ENCODE results near the gene ASPSCR1.
"Not testable (repeated sequence)": the region's sequence is repeated elsewhere in the genome, so short reads cannot be mapped to it uniquely, and the experiment has no call there.

The ASPSCR1 gene

GRCh38 chr17:82035488-82035887 is 58.1 kb downstream of the ASPSCR1 start:
- TF ChIP-seq GATA1 (IDR thresholded peaks at IDR 0.05; ENCODE audit: low read depth, low read length), result no peak
- TF ChIP-seq POLR2A (IDR thresholded peaks at IDR 0.05; ENCODE audit: low read length), result no peak
- no peak for DNase-seq

GRCh38 chr17:82035956-82036633 is 58.7 kb downstream of the ASPSCR1 start:
- TF ChIP-seq GATA1 (IDR thresholded peaks at IDR 0.05; ENCODE audit: low read depth, low read length), result no peak
- no peak for DNase-seq

DNA sequence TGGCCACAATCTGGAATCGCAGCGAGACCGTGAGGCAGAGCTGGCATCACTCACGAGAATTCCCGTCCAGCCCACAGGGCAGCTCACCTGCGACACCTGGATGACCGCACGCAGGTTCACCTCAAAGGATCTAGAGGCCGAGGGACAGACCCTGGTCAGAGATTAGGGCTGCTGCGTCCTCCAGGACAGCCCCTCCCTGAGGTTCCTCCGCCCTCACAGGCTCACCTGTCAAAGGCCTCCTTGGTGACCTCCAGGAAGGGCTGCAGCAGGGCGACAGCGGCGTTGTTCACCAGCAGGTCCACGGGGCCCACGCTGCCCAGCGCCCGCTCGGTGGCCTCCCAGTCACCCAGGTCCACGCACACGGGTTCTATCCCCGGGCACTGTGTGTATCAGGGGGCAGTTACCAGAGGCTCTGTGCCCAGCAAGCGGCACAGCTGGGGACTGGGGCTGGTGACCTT is 59.2 kb downstream of the ASPSCR1 start:
- DNase-seq, result peak in 1 of 2 experiments; percentile 50
- no peak for TF ChIP-seq GATA1 (IDR thresholded peaks at IDR 0.05; ENCODE audit: low read depth, low read length)
- no peak for TF ChIP-seq POLR2A (IDR thresholded peaks at IDR 0.05; ENCODE audit: low read length)

GRCh38 chr17:82037092-82037888 is 59.9 kb downstream of the ASPSCR1 start, which contains the start of gene DCXR:
Gene DCXR (minus strand): TSS chr17:82037697. CDS start chr17:82037682, 15 bp downstream.
- TF ChIP-seq GATA1 (IDR thresholded peaks at IDR 0.05; ENCODE audit: low read depth, low read length) (no peak), POLR2A (IDR thresholded peaks at IDR 0.05; ENCODE audit: low read length) (peak; percentile 90)
- peak; percentile 97 to 98 for DNase-seq

GRCh38 chr17:82037889-82038195 is 60.4 kb downstream of the ASPSCR1 start:
- DNase-seq, result no peak

DNA sequence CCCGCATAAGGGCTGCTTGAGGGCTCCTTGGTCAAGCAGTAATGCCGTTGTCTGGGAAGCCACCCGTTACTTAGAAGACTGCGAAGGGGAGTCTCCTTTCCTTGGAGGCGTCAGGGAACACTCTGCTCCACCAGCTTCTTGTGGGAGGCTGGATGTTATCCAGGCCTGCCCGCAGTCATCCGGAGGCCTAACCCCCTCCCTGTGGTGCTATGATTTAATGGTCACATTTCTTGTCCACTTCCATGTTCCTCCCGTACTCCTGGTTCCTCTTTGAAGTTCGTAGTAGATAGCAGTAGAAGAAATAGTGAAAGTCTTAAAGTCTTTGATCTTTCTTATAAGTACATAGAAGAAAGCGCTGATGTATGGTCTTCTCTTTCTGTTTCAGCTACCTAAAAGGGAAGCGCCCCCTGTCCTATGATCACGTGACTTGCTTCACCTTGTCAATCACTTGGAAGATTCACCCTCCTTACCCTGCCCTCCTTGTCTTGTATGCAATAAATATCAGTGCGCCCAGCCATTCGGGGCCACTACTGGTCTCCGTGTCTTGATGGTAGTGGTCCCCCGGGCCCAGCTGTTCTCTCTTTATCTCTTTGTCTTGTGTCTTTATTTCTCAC is 61.5 kb downstream of the ASPSCR1 start:
- DNase-seq, result not testable (repeated sequence)

More at GRCh38 chr17:82037889-82038195, 60.4 kb downstream of the ASPSCR1 start:
- TF ChIP-seq GATA1 (IDR thresholded peaks at IDR 0.05; ENCODE audit: low read depth, low read length) (no peak), POLR2A (IDR thresholded peaks at IDR 0.05; ENCODE audit: low read length) (no peak)

DNA sequence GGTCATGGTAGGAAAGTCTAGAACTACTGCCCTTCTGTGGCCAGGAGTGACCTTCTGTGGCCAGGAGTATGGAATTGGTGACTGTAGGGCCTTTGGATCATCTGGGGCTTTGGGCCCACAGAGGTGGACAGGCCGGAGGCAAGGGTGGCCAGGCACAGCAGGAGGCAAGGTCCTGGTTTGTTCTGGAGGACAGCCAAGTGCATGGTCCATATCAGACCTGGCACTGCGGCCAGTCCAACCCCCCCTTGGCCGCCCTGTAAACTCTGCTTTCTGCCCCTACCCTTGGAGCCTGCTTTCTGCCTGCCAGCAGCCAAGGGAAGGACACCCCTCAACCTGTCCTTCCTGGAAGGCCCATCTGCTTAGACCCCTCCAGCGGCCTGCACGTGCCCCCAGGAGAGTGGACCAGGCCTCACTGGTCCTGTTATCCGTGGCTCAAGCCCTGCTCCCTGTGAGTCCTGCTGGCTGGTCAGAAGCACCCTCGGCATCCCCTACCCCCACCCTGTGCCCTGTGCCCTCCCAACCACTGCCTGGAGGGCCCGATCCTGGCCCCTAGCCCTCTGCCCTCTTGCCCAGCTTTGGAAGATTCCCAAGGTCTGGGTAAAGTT is 62.4 kb downstream of the ASPSCR1 start:
- no peak for TF ChIP-seq GATA1 (IDR thresholded peaks at IDR 0.05; ENCODE audit: low read depth, low read length)
- TF ChIP-seq POLR2A (IDR thresholded peaks at IDR 0.05; ENCODE audit: low read length), result no peak
- no peak for DNase-seq

- TF ChIP-seq GATA1 (IDR thresholded peaks at IDR 0.05; ENCODE audit: low read depth, low read length) (no peak), POLR2A (IDR thresholded peaks at IDR 0.05; ENCODE audit: low read length) (no peak)
- no peak for DNase-seq
Measured at GRCh38 chr17:82041144-82041814, 63.9 kb downstream of the ASPSCR1 start.

GRCh38 chr17:82042649-82043048 is 65.2 kb downstream of the ASPSCR1 start:
- no peak for DNase-seq
- TF ChIP-seq POLR2A (IDR thresholded peaks at IDR 0.05; ENCODE audit: low read length) (no peak), GATA1 (IDR thresholded peaks at IDR 0.05; ENCODE audit: low read depth, low read length) (no peak)

- no peak for DNase-seq
- TF ChIP-seq GATA1 (IDR thresholded peaks at IDR 0.05; ENCODE audit: low read depth, low read length) (no peak), POLR2A (IDR thresholded peaks at IDR 0.05; ENCODE audit: low read length) (no peak)
Measured at GRCh38 chr17:82043507-82043906, 66.1 kb downstream of the ASPSCR1 start.

DNA sequence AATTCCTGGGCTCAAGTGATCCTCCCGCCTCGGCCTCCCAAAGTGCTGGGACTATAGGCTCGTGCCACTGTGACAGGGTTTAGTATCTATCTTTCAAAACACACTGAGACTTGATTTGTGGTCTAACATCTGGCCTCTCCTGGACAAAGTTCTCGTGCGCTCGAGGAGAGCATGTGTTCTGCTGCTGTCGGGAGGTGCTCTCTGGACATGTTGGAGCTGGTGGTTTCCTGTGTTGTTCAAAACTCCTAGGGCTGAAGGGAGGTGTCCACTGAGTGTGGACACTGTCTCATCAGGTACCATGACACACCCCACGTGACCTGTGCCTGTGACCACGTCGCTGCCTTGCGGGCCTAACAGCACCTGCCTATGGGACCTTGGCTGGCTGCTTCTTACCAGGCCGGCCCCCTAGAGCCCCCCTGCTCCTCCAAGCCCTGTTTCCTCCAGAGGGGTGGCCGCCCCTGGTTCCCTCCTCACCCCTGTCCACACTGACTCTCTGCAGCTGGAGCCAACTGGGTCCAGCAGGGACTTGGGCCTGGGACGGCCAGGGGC is 68.6 kb downstream of the ASPSCR1 start:
- TF ChIP-seq POLR2A (IDR thresholded peaks at IDR 0.05; ENCODE audit: low read length) (no peak), GATA1 (IDR thresholded peaks at IDR 0.05; ENCODE audit: low read depth, low read length) (no peak)
- DNase-seq, result no peak

DNA sequence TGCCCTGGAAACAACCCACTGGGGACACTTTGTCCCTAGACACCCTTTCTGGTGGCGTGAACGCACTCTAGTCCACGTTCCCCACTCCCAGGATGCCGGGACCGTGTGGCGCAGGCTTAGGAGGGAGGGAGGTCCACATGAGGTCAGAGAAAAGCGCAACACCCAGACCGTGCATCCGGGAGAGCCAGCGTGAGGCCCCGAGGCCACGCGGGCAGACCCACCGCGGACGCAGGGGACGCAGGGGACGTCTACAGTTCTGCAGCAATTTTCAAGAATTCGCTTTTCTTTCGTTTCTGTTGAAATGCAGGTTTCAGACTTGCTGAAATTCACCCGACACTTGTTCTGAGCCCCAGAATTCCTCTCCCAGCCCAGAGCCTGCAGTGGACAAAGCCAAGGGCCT is 69.5 kb downstream of the ASPSCR1 start:
- TF ChIP-seq GATA1 (IDR thresholded peaks at IDR 0.05; ENCODE audit: low read depth, low read length), result no peak
- TF ChIP-seq POLR2A (IDR thresholded peaks at IDR 0.05; ENCODE audit: low read length), result no peak
- DNase-seq, result no peak

DNA sequence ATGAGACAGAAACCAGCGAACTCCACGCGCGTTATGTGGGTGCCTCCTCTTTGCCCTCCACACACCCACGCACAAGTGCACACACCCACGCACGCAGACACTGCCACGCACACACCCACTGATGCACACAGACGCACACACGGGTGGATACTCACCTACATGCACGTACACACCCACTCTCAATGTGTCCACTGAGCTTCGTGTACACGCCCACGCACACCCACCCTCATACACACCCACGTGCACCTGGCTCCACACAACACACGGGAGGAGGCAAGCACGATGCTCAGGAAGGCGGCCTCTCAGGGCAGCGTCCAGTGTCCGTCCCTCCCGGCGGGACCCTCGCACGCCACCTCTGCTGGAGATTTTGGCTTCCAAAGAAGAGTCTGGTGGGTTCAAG is 70.0 kb downstream of the ASPSCR1 start:
- DNase-seq, result no peak
- TF ChIP-seq GATA1 (IDR thresholded peaks at IDR 0.05; ENCODE audit: low read depth, low read length), result no peak
- no peak for TF ChIP-seq POLR2A (IDR thresholded peaks at IDR 0.05; ENCODE audit: low read length)

Measured in erythroblast (primary cell).